ENCODE data around the gene GRB2.

DNA sequence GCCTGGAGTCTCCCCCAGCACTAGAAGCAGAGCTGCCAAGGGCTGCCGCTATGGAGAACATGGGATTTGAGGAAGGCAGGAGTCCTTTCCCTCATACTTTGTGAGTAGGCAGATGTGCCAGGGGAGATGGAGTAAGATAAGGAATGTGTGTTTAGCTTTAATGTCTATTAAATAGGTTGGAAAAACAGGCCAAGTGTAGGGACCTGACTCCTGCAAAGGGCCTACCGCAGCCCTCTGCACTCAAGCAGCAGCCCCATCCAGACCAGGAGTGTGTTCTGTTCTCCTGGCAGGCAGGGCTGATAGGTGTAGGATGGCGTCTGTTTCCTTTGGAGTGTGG lies 132.7 kb downstream of the GRB2 start:
- TF ChIP-seq GATA3 (IDR thresholded peaks at IDR 0.05; ENCODE audit: low read depth, low read length) (no peak), GATA2 (IDR thresholded peaks at IDR 0.05; ENCODE audit: low read depth, low read length) (peak; percentile 91)

All from SH-SY5Y (cell line).